ENCODE measurements around the gene CRTAC1.

The CRTAC1 gene

GRCh38 chr10:98016772-98017475, 13.5 kb downstream of the CRTAC1 start:
- DNase-seq = no peak
- Histone ChIP-seq H3K27ac (no peak overlapping the region), H3K36me3 (no peaks in the 10 kb centered on the region), H3K4me3 (ENCODE audit: low read depth, low read length) (no peak overlapping the region), H3K9me3 (ENCODE audit: severe bottlenecking) (no peaks in the 10 kb centered on the region), H3K27me3 (ENCODE audit: insufficient read depth, low read depth, severe bottlenecking) (no peaks in the 10 kb centered on the region)
- no peak for TF ChIP-seq CTCF (IDR thresholded peaks at IDR 0.05; ENCODE audit: low read depth, low read length)

DNA sequence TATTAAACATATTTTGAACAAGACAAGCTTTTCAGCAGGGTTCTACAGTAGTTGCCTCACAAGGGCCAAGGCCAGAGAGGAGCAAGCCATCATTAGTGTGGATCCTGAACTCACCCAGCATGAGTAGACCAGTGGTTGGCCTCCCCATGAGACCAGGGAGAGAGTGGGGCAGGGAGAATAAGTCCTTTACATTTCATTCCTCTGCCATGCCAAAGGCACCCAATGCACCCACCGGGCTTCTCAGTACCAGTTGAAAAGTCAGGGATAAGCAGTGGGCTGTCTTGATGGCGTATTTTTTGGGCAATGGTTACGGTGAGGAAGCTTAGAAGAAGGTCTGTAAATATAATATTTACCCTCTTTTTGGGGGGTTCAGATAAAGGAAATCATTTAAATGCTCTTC, 16.6 kb downstream of the CRTAC1 start:
- Histone ChIP-seq H3K27me3 (ENCODE audit: insufficient read depth, low read depth, severe bottlenecking) (no peaks in the 10 kb centered on the region), H3K4me3 (ENCODE audit: low read depth, low read length) (no peak overlapping the region), H3K9me3 (ENCODE audit: severe bottlenecking) (no peaks in the 10 kb centered on the region), H3K27ac (no peak overlapping the region), H3K36me3 (peaks cover 5% of the 10 kb centered on the region)
- no peak for TF ChIP-seq CTCF (IDR thresholded peaks at IDR 0.05; ENCODE audit: low read depth, low read length)
- no peak for DNase-seq

- Histone ChIP-seq H3K4me3 (ENCODE audit: low read depth, low read length) (no peak overlapping the region), H3K9me3 (ENCODE audit: severe bottlenecking) (no peaks in the 10 kb centered on the region), H3K27ac (no peak overlapping the region), H3K27me3 (ENCODE audit: insufficient read depth, low read depth, severe bottlenecking) (no peaks in the 10 kb centered on the region), H3K36me3 (peaks cover 5% of the 10 kb centered on the region)
- no peak for TF ChIP-seq CTCF (IDR thresholded peaks at IDR 0.05; ENCODE audit: low read depth, low read length)
- DNase-seq = no peak
These were observed 17.3 kb downstream of the CRTAC1 start for GRCh38 chr10:98013122-98013521.

DNA sequence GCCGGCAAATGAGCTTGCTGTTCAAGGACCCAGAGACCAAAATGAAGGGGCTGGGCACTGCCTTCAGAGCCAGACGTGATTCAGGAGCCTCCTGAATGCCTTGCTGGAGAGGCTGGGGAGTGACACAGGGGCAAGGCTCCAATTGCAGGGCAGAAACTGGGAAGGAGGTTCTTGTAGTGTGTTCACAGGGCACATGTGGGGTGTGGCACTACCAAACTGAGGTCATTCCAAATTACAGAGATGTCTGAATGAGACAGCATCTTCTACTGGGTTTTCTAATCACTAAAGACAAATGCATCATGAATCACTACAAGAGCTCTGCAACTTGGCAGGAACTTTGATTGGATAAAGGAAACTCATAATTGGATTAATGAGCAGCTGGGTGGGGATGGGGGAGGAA, 17.8 kb downstream of the CRTAC1 start:
- no peak for DNase-seq
- Histone ChIP-seq H3K36me3 (peaks cover 5% of the 10 kb centered on the region), H3K27me3 (ENCODE audit: insufficient read depth, low read depth, severe bottlenecking) (no peaks in the 10 kb centered on the region), H3K4me3 (ENCODE audit: low read depth, low read length) (no peak overlapping the region), H3K9me3 (ENCODE audit: severe bottlenecking) (no peaks in the 10 kb centered on the region), H3K27ac (no peak overlapping the region)
- TF ChIP-seq CTCF (IDR thresholded peaks at IDR 0.05; ENCODE audit: low read depth, low read length) = no peak

DNA sequence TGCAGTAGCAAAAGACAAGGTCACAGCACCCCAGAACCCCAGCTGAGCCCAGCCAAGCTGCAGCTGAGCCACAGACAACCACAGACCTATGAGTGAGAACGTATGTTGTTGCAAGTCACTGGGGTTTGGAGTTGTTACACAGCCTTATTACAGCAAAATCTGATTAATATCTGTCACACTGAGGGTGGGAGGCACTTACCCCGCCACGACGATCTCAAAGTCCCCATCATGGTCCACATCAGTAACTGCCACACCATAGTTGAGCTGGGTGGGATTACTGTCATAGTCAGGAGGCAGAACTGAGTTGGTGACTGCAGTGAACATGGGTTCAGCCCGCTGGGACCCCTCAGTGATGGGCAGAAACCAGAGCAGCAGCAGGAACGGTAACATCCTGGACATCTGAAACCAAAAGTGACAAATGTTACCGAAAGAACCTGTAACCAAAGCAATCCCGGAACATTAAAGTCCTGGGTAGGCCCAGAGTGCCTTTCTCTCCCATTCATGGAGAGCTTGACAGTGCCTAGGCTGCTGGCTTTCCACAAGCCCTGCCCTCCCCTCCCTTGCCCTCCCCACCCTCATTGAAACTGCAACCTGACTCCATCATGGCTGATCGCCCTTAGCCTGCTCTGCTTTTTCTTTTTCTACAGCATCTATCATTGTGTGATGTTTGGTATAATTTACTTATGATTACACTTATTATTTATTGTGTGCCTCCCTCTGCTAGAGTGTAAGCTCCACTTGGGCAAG, 19.3 kb downstream of the CRTAC1 start:
- H3K27me3 ChIP-seq (ENCODE audit: insufficient read depth, low read depth, severe bottlenecking) = no peaks in the 10 kb centered on the region
- H3K4me3 ChIP-seq (ENCODE audit: low read depth, low read length) = no peak overlapping the region
- TF ChIP-seq CTCF (IDR thresholded peaks at IDR 0.05; ENCODE audit: low read depth, low read length) = no peak
- H3K36me3 ChIP-seq = peaks cover 5% of the 10 kb centered on the region
- H3K9me3 ChIP-seq (ENCODE audit: severe bottlenecking) = no peaks in the 10 kb centered on the region
- H3K27ac ChIP-seq = no peak overlapping the region
- DNase-seq = no peak

All from WERI-Rb-1 (cell line).